MCF 10A (cell line): ENCODE results near the gene GPC3. TPM values are rescaled to one million over a fixed set of nuclear protein-coding genes. Genes with fewer than 3 reads are reported as not detected.
A peak's percentile ranks its signal among the peaks of the same experiment; 100 is the strongest.

Source experiments
- BruUV-seq: library from RNA; stranded (reverse); fragments of 400-500 nt; replicated peaks from 2 replicates; lab custom pipeline; 2021; lab: Mats Ljungman, UMichigan
- CTCF ChIA-PET: fragments of 300-600 bp; sonication (Branson Sonifier 250); formaldehyde crosslinking; extraction: SDS; loops from one replicate; lab custom pipeline; 2021; ENCODE audit warnings: antibody characterized with exemption, inconsistent platforms; lab: Yijun Ruan, JAX
- POLR2A ChIA-PET: fragments of 300-600, 350-650 bp; sonication (Branson Sonifier 250); formaldehyde crosslinking; extraction: SDS; loops from one replicate; lab custom pipeline; 2020; ENCODE audit warnings: antibody characterized with exemption, inconsistent platforms; lab: Yijun Ruan, JAX
- DNase-seq: peaks from one replicate; pipeline ENCODE4 v3.0.0-alpha.2; 2018; ENCODE audit not compliant: unreplicated experiment
- H3K27ac Mint-ChIP-seq: one replicate; pipeline ENCODE4 v1.8.0; 2022; ENCODE audit warnings: mild to moderate bottlenecking, low read depth, mixed read lengths; ENCODE audit not compliant: unreplicated experiment
- H3K27me3 Mint-ChIP-seq: one replicate; pipeline ENCODE4 v1.8.0; 2022; ENCODE audit warnings: mixed read lengths; ENCODE audit not compliant: insufficient read depth, unreplicated experiment
- H3K36me3 Mint-ChIP-seq: one replicate; pipeline ENCODE4 v1.8.0; 2022; ENCODE audit warnings: mild to moderate bottlenecking, moderate library complexity, mixed read lengths; ENCODE audit not compliant: insufficient read depth, unreplicated experiment
- H3K4me1 Mint-ChIP-seq: one replicate; pipeline ENCODE4 v1.8.0; 2022; ENCODE audit warnings: mixed read lengths; ENCODE audit not compliant: insufficient read depth, unreplicated experiment
- H3K4me3 Mint-ChIP-seq: one replicate; pipeline ENCODE4 v1.8.0; 2022; ENCODE audit warnings: mild to moderate bottlenecking, moderate library complexity, mixed read lengths; ENCODE audit not compliant: unreplicated experiment
- H3K9me3 Mint-ChIP-seq: one replicate; pipeline ENCODE4 v1.8.0; 2022; ENCODE audit warnings: mixed read lengths; ENCODE audit not compliant: unreplicated experiment
- intact Hi-C: fragments of 100-400 bp; cut with micrococcal nuclease; formaldehyde crosslinking; loops from 2 replicates; pipeline ENCODE4 v1.14.1; 2022
- total RNA-seq: library from RNA; stranded (reverse); gene quantifications from 2 replicates; pipeline ENCODE4 v1.2.3, GENCODE V29; 2022
- TF ChIP-seq, protein P1 (sequence below): fragments of 200-600 bp; IDR thresholded peaks from one replicate; pipeline ENCODE4 v1.8.0; 2022; ENCODE audit warnings: antibody characterized with exemption, mild to moderate bottlenecking; ENCODE audit not compliant: unreplicated experiment

The GPC3 gene
- total RNA-seq, 1 experiment from 2014 or later, result 0.37 TPM

DNA sequence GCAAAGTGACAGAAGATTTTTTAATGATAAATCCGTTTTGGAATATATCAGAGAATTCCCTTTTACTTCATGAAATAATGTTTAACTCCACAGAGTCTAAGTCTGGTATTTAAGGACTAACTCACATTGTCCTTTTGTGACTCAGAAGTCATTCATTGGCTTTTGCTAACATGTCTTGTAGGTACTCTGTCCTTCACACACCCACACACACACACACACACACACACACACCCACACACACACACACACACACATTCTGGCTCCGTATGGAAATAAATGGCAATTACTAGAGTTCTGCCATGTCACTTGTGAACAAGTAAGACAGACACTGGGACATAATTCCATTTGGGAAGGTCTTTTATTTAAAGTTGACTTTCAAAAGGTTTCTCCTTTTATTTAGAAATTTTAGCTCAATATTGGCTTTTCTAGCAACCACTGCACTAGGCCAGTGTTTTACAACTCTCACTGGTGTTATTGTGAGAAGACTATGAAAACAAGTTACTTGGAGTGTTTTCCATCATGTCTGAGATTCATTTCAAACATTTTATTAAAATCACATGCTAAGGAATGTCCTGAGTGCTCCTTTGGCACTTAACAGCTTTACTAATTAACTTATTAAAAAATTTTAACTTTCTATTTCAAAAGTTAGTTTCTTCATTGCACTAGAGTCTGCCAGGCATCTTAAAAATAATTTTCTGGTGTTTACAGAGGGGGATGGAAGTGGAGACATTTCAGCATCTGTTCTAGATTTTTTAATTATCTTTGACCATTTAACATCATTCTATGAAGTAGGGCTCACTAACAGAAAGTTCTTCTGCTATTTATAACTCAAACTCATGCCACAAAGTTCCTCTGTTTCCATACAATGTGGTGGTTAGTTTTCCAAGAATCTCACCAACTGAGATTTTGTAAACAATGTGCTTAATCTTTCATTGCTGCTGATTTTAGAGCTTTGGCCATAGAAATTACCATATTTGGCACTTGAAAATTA is 329.8 kb downstream of the GPC3 start:
- Mint-ChIP-seq H3K9me3 (no peaks in the 10 kb centered on the region), H3K4me3 (no peak overlapping the region), H3K4me1 (peaks cover 5% of the 10 kb centered on the region), H3K27ac (no peak overlapping the region), H3K36me3 (no peaks in the 10 kb centered on the region), H3K27me3 (peaks cover 51% of the 10 kb centered on the region)
- no TSS peak for BruUV-seq
- POLR2A ChIA-PET, result interaction anchor here (0.7 kb wide), 1 partner anchor 15 kb away, joined by 3 read pairs; no protein-coding TSS in a partner anchor
- DNase-seq, result no peak
- intact Hi-C loops, result no loop called here
- CTCF ChIA-PET, result interaction anchor here (0.9 kb wide), 1 partner anchor 15 kb away, joined by 4 read pairs; no protein-coding TSS in a partner anchor
- TF ChIP-seq, protein P1, sequence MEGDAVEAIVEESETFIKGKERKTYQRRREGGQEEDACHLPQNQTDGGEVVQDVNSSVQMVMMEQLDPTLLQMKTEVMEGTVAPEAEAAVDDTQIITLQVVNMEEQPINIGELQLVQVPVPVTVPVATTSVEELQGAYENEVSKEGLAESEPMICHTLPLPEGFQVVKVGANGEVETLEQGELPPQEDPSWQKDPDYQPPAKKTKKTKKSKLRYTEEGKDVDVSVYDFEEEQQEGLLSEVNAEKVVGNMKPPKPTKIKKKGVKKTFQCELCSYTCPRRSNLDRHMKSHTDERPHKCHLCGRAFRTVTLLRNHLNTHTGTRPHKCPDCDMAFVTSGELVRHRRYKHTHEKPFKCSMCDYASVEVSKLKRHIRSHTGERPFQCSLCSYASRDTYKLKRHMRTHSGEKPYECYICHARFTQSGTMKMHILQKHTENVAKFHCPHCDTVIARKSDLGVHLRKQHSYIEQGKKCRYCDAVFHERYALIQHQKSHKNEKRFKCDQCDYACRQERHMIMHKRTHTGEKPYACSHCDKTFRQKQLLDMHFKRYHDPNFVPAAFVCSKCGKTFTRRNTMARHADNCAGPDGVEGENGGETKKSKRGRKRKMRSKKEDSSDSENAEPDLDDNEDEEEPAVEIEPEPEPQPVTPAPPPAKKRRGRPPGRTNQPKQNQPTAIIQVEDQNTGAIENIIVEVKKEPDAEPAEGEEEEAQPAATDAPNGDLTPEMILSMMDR, result no peak

DNA sequence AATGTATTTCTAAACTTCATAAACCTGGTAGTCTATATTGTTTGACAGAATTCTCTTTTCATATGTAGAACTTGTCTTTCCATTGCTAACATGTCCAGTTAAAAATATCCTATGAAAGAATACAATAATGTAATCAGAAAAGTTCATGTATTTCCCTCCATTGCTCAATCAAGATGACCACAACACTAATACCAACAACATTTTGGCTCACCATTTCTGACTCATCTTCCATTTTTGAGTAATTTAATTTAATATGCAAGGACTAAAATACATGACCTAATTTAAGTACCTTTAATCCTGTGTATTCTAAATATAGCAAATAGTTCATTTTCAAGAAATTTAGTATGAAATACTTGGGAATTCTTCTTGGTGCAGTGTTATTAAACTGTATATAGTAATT is 330.6 kb downstream of the GPC3 start:
- H3K27me3 Mint-ChIP-seq, result peaks cover 52% of the 10 kb centered on the region
- TF ChIP-seq, protein P1, result no peak
- POLR2A ChIA-PET, result no interaction called here
- H3K9me3 Mint-ChIP-seq, result no peaks in the 10 kb centered on the region
- no peaks in the 10 kb centered on the region for H3K4me1 Mint-ChIP-seq
- H3K36me3 Mint-ChIP-seq, result no peaks in the 10 kb centered on the region
- BruUV-seq, result no TSS peak
- no peak overlapping the region for H3K27ac Mint-ChIP-seq
- intact Hi-C loops, result no loop called here
- CTCF ChIA-PET, result no interaction called here
- no peak overlapping the region for H3K4me3 Mint-ChIP-seq
- peak; percentile 43 for DNase-seq

DNA sequence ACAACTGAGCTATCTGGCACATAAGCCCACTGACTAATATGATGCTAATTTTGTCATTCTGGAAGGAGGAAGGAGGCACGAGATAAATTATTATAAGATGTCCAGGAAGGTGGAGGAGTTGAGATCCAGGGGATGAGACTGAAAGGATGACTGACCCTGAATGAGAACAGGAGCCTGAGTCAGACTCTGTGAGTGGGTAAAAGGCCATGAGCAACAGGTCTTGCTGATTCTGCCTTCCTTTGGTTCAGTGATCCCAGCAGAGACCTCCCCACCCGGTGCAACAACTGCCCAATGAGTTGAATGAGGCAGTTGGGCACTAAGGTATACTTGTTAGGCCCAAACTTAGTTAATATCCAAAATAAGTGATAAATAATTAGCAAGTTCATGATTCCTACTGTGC is 332.0 kb downstream of the GPC3 start:
- no TSS peak for BruUV-seq
- no peaks in the 10 kb centered on the region for H3K4me1 Mint-ChIP-seq
- H3K36me3 Mint-ChIP-seq, result no peaks in the 10 kb centered on the region
- H3K27me3 Mint-ChIP-seq, result peaks cover 48% of the 10 kb centered on the region
- intact Hi-C loops, result no loop called here
- H3K4me3 Mint-ChIP-seq, result no peak overlapping the region
- POLR2A ChIA-PET, result no interaction called here
- CTCF ChIA-PET, result no interaction called here
- no peaks in the 10 kb centered on the region for H3K9me3 Mint-ChIP-seq
- TF ChIP-seq, protein P1, result no peak
- no peak for DNase-seq
- H3K27ac Mint-ChIP-seq, result no peak overlapping the region

DNA sequence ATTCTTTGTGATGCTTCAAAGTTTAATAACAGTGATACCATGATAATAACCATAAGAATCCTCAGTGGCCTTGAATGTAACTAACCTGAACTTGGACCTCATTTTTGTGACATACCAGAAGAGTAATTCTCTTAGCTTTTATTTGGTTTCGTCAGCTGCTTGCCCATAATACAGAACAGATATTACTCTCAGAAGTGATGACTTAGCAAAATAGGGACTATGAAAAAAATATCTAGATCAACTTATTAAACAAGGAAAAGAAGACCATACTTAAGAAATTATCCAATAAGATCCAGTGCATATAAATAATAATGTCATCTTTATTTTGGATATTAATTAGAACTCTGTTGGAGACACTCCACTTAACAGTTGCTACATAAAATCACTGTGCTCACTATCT is 333.2 kb downstream of the GPC3 start:
- intact Hi-C loops, result no loop called here
- Mint-ChIP-seq H3K9me3 (no peaks in the 10 kb centered on the region), H3K36me3 (no peaks in the 10 kb centered on the region), H3K27me3 (peaks cover 49% of the 10 kb centered on the region), H3K4me3 (no peak overlapping the region), H3K27ac (no peak overlapping the region), H3K4me1 (no peaks in the 10 kb centered on the region)
- POLR2A ChIA-PET, result interaction anchor here (0.6 kb wide), 1 partner anchor 1554 kb away, joined by 3 read pairs; no protein-coding TSS in a partner anchor
- no TSS peak for BruUV-seq
- DNase-seq, result no peak
- CTCF ChIA-PET, result interaction anchor here (1.5 kb wide), 1 partner anchor 10 kb away, joined by 3 read pairs; no protein-coding TSS in a partner anchor
- TF ChIP-seq, protein P1, result no peak
